Endodermal cell (in vitro differentiated cells): ENCODE measurements around the gene GGT7. TPM values are rescaled to one million over a fixed set of nuclear protein-coding genes. Genes with fewer than 3 reads are reported as not detected.

Experiments
- DNase-seq: peaks from one replicate; pipeline ENCODE4 v3.0.0-alpha.2; 2017
- H3K27ac ChIP-seq: 2 replicates; pipeline ENCODE4 v1.5.1; 2013; ENCODE audit warnings: mild to moderate bottlenecking, low read depth, low read length, moderate library complexity
- H3K27me3 ChIP-seq: 2 replicates; pipeline ENCODE4 v1.6.1; 2013; ENCODE audit warnings: mild to moderate bottlenecking, low read length, moderate library complexity; ENCODE audit not compliant: insufficient read depth, control insufficient read depth, poor library complexity, severe bottlenecking
- H3K36me3 ChIP-seq: 2 replicates; pipeline ENCODE4 v1.7.0; 2013; ENCODE audit warnings: mild to moderate bottlenecking, low read length, moderate library complexity; ENCODE audit not compliant: control insufficient read depth, insufficient read depth
- H3K4me1 ChIP-seq: one replicate; pipeline ENCODE4 v1.7.0; 2013; ENCODE audit warnings: low read length; ENCODE audit not compliant: control insufficient read depth, insufficient read depth
- H3K4me3 ChIP-seq: 2 replicates; pipeline ENCODE4 v1.5.1; 2013; ENCODE audit warnings: mild to moderate bottlenecking, low read length, moderate library complexity
- H3K9ac ChIP-seq: 2 replicates; pipeline ENCODE4 v1.6.1; 2013; ENCODE audit warnings: mild to moderate bottlenecking, low read length, moderate library complexity; ENCODE audit not compliant: poor library complexity, severe bottlenecking; ENCODE audit errors: extremely low read depth
- H3K9me3 ChIP-seq: 2 replicates; pipeline ENCODE4 v1.6.1; 2013; ENCODE audit warnings: mild to moderate bottlenecking, low read length, moderate library complexity; ENCODE audit not compliant: control insufficient read depth
- H3K27ac Mint-ChIP-seq: 2 replicates; pipeline ENCODE4 v1.8.0; 2020; ENCODE audit warnings: mixed read lengths
- H3K27me3 Mint-ChIP-seq: 2 replicates; pipeline ENCODE4 v1.8.0; 2021; ENCODE audit warnings: mild to moderate bottlenecking, mixed read lengths; ENCODE audit not compliant: insufficient read depth
- H3K36me3 Mint-ChIP-seq: 2 replicates; pipeline ENCODE4 v1.8.0; 2020; ENCODE audit warnings: low read depth, mixed read lengths
- H3K4me1 Mint-ChIP-seq: 2 replicates; pipeline ENCODE4 v1.8.0; 2020; ENCODE audit warnings: mixed read lengths
- H3K4me3 Mint-ChIP-seq: 2 replicates; pipeline ENCODE4 v1.8.0; 2020; ENCODE audit warnings: mild to moderate bottlenecking, moderate library complexity, mixed read lengths
- H3K9me3 Mint-ChIP-seq: 2 replicates; pipeline ENCODE4 v1.8.0; 2020; ENCODE audit warnings: mild to moderate bottlenecking, mixed read lengths
- WGBS, 2 experiments: methylation state at CpG; one replicate each; pipeline versions ENCODE4 v1.1.5 to v1.1.7; 2013; ENCODE audit warnings: missing lambda C conversion rate in 2 of 2, mixed read lengths in 1 of 2; ENCODE audit not compliant: insufficient coverage in 1 of 2, insufficient read length in 1 of 2; 5-methylcytosine and 5-hydroxymethylcytosine counted together
- total RNA-seq, 2 donors: library from RNA; stranded (reverse); fragmentation: NEBNext Ultra II Directional in 1 of 2; extraction: Animal tissue kit (Norgen Biotek cat#: 25700) in 1 of 2; gene quantifications; 2 replicates in 1 of 2; 3 replicates in 1 of 2; pipeline ENCODE4 v1.2.1, GENCODE V29; 2021
- TF ChIP-seq, protein P1 (sequence below): fragments of 200-600 bp; sonication (generic); conservative IDR thresholded peaks from 2 replicates; pipeline ENCODE4 v1.5.0; 2021; ENCODE audit warnings: antibody characterized with exemption, mild to moderate bottlenecking

The GGT7 gene
- total RNA-seq, 2 donors from 2014 or later, result 31.8 to 43.3 TPM

DNA sequence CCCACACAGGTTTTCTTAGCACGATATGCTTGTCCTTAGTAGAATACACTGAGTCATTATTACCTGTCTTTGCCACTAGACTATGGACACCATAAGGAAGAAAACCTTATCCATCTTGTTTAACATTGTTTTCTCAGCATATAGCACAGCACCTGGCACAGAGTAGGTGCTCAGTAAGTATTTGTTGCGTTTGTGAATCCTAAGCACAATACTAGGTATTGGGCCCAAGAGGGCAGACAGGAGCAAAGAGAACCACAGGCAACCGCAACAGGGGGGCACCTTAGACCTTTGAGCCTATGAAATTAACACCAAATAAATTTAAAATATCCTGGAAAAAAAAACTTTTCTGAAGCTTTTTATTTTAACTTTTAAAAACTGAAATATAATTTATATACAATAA is 43.5 kb downstream of the GGT7 start:
- TF ChIP-seq, protein P1, sequence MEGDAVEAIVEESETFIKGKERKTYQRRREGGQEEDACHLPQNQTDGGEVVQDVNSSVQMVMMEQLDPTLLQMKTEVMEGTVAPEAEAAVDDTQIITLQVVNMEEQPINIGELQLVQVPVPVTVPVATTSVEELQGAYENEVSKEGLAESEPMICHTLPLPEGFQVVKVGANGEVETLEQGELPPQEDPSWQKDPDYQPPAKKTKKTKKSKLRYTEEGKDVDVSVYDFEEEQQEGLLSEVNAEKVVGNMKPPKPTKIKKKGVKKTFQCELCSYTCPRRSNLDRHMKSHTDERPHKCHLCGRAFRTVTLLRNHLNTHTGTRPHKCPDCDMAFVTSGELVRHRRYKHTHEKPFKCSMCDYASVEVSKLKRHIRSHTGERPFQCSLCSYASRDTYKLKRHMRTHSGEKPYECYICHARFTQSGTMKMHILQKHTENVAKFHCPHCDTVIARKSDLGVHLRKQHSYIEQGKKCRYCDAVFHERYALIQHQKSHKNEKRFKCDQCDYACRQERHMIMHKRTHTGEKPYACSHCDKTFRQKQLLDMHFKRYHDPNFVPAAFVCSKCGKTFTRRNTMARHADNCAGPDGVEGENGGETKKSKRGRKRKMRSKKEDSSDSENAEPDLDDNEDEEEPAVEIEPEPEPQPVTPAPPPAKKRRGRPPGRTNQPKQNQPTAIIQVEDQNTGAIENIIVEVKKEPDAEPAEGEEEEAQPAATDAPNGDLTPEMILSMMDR, result peak; percentile 60
- H3K4me1 ChIP-seq, result no peaks in the 10 kb centered on the region
- DNase-seq, result no peak
- Mint-ChIP-seq H3K36me3 (no peaks in the 10 kb centered on the region), H3K27me3 (peaks cover 18% of the 10 kb centered on the region), H3K4me1 (peaks cover 6% of the 10 kb centered on the region), H3K9me3 (no peaks in the 10 kb centered on the region), H3K4me3 (no peak overlapping the region), H3K27ac (no peak overlapping the region)
- no peak overlapping the region for H3K9ac ChIP-seq
- H3K27ac ChIP-seq, result no peak overlapping the region
- H3K27me3 ChIP-seq, result peaks cover 16% of the 10 kb centered on the region
- no peak overlapping the region for H3K4me3 ChIP-seq
- H3K9me3 ChIP-seq, result no peaks in the 10 kb centered on the region
- H3K36me3 ChIP-seq, result no peaks in the 10 kb centered on the region
- 82 to 100% methylated on average over 2 to 3 of the region's 3 CpGs for WGBS, 2 experiments

- H3K36me3 Mint-ChIP-seq, result peaks cover 8% of the 10 kb centered on the region
- TF ChIP-seq, protein P1, result no peak
- no peaks in the 10 kb centered on the region for H3K27me3 ChIP-seq
- peak within 1 kb of the TSS; percentile 95 for H3K27ac Mint-ChIP-seq
- peak within 1 kb of the TSS; percentile 63 for H3K9ac ChIP-seq
- peaks cover 7% of the 10 kb centered on the region for H3K36me3 ChIP-seq
- peak; percentile 80 for DNase-seq
- no peaks in the 10 kb centered on the region for H3K9me3 ChIP-seq
- peak within 1 kb of the TSS; percentile 94 for H3K4me3 Mint-ChIP-seq
- no peaks in the 10 kb centered on the region for H3K9me3 Mint-ChIP-seq
- 13 to 74% methylated on average over 5 to 49 of the region's 52 CpGs for WGBS, 2 experiments
- H3K27me3 Mint-ChIP-seq, result peaks cover 3% of the 10 kb centered on the region
- peak within 1 kb of the TSS; percentile 17 for H3K27ac ChIP-seq
- H3K4me1 Mint-ChIP-seq, result peaks cover 11% of the 10 kb centered on the region
- H3K4me3 ChIP-seq, result peak within 1 kb of the TSS; percentile 91
- H3K4me1 ChIP-seq, result peaks cover 2% of the 10 kb centered on the region
Observed at GRCh38 chr20:34825530-34826362, 46.9 kb downstream of the GGT7 start, which contains the start of gene NCOA6. NCOA6 (minus strand) TSS chr20:34825651; CDS start chr20:34782355, 43,296 bp downstream.

GRCh38 chr20:34824806-34825529 is 47.7 kb downstream of the GGT7 start:
- no peaks in the 10 kb centered on the region for H3K27me3 ChIP-seq
- Mint-ChIP-seq H3K36me3 (peaks cover 8% of the 10 kb centered on the region), H3K27me3 (peaks cover 3% of the 10 kb centered on the region), H3K4me3 (peak overlapping the region; percentile 94), H3K4me1 (peaks cover 11% of the 10 kb centered on the region), H3K9me3 (no peaks in the 10 kb centered on the region), H3K27ac (peak overlapping the region; percentile 95)
- peak overlapping the region; percentile 17 for H3K27ac ChIP-seq
- peaks cover 2% of the 10 kb centered on the region for H3K4me1 ChIP-seq
- WGBS, 2 experiments, result 0 to 1% methylated on average over 7 to 65 of the region's 68 CpGs
- H3K9ac ChIP-seq, result peak overlapping the region; percentile 63
- peaks cover 7% of the 10 kb centered on the region for H3K36me3 ChIP-seq
- TF ChIP-seq, protein P1, result peak; percentile 48
- H3K4me3 ChIP-seq, result peak overlapping the region; percentile 91
- H3K9me3 ChIP-seq, result no peaks in the 10 kb centered on the region
- DNase-seq, result peak; percentile 89
